Measurements from ENCODE around the gene OLFML2B. TPM values are rescaled to one million over a fixed set of nuclear protein-coding genes. Genes with fewer than 3 reads are reported as not detected.
"Not testable (repeated sequence)": the region's sequence is repeated elsewhere in the genome, so short reads cannot be mapped to it uniquely, and the experiment has no call there.

The OLFML2B gene
- polyA plus RNA-seq, 4 donors, result 0.54 to 11.4 (median 1.9) TPM

- 83 to 87% (median 84%) methylated on average over 4 of the region's 4 CpGs for WGBS, 3 donors
- H3K9me3 ChIP-seq (ENCODE audit: control insufficient read depth in 2 of 2, insufficient read depth in 1 of 2, low read depth in 1 of 2, low read length in 1 of 2); H3K4me3 ChIP-seq (ENCODE audit: low read depth in 1 of 3, low read length in 3 of 3); H3K27ac ChIP-seq (ENCODE audit: low read depth in 1 of 3, low read length in 2 of 3); H3K27me3 ChIP-seq (ENCODE audit: control insufficient read depth in 3 of 3, insufficient read depth in 3 of 3, low read length in 3 of 3); FAIRE-seq; H3K36me3 ChIP-seq (ENCODE audit: control insufficient read depth in 3 of 3, insufficient read depth in 2 of 3, low read depth in 1 of 3, low read length in 3 of 3); DNase-seq: not testable (repeated sequence)
- H3K4me1 ChIP-seq (ENCODE audit: control insufficient read depth in 3 of 3, insufficient read depth in 2 of 3, low read depth in 1 of 3, low read length in 2 of 3), result peaks cover 0 to 18% (median 0%) of the 10 kb centered on the region in 3 donors
These were observed 43.2 kb upstream of the OLFML2B start for GRCh38 chr1:162066836-162067235.

- no peak overlapping the region for H3K4me3 ChIP-seq (ENCODE audit: low read depth in 1 of 3, low read length in 3 of 3)
- H3K27me3 ChIP-seq (ENCODE audit: control insufficient read depth in 3 of 3, insufficient read depth in 3 of 3, low read length in 3 of 3), result no peaks in the 10 kb centered on the region
- 57 to 60% (median 59%) methylated on average over 2 of the region's 2 CpGs for WGBS, 3 donors
- no peaks in the 10 kb centered on the region for H3K9me3 ChIP-seq (ENCODE audit: control insufficient read depth in 2 of 2, insufficient read depth in 1 of 2, low read depth in 1 of 2, low read length in 1 of 2)
- no peak for FAIRE-seq
- no peak for DNase-seq
- H3K4me1 ChIP-seq (ENCODE audit: control insufficient read depth in 3 of 3, insufficient read depth in 2 of 3, low read depth in 1 of 3, low read length in 2 of 3), result peaks cover 0 to 6% (median 0%) of the 10 kb centered on the region in 3 donors
- no peak overlapping the region for H3K27ac ChIP-seq (ENCODE audit: low read depth in 1 of 3, low read length in 2 of 3)
- H3K36me3 ChIP-seq (ENCODE audit: control insufficient read depth in 3 of 3, insufficient read depth in 2 of 3, low read depth in 1 of 3, low read length in 3 of 3), result no peaks in the 10 kb centered on the region
These were observed 41.3 kb upstream of the OLFML2B start for GRCh38 chr1:162065016-162065415.

- no peak overlapping the region for H3K4me3 ChIP-seq (ENCODE audit: low read depth in 1 of 3, low read length in 3 of 3)
- no peak for FAIRE-seq
- WGBS, 3 donors, result 64 to 75% (median 66%) methylated on average over 4 of the region's 4 CpGs
These were observed 38.9 kb upstream of the OLFML2B start for GRCh38 chr1:162062542-162063015.

GRCh38 chr1:162060314-162060713 lies 36.6 kb upstream of the OLFML2B start:
- DNase-seq (no peak), FAIRE-seq (no peak)
- no peaks in the 10 kb centered on the region for H3K4me1 ChIP-seq (ENCODE audit: control insufficient read depth in 3 of 3, insufficient read depth in 2 of 3, low read depth in 1 of 3, low read length in 2 of 3)
- H3K27me3 ChIP-seq (ENCODE audit: control insufficient read depth in 3 of 3, insufficient read depth in 3 of 3, low read length in 3 of 3), result no peaks in the 10 kb centered on the region
- WGBS, 3 donors, result 88 to 91% (median 91%) methylated on average over 1 of the region's 1 CpG
- H3K27ac ChIP-seq (ENCODE audit: low read depth in 1 of 3, low read length in 2 of 3), result no peak overlapping the region
- H3K4me3 ChIP-seq (ENCODE audit: low read depth in 1 of 3, low read length in 3 of 3), result no peak overlapping the region
- H3K9me3 ChIP-seq (ENCODE audit: control insufficient read depth in 2 of 2, insufficient read depth in 1 of 2, low read depth in 1 of 2, low read length in 1 of 2), result no peaks in the 10 kb centered on the region
- H3K36me3 ChIP-seq (ENCODE audit: control insufficient read depth in 3 of 3, insufficient read depth in 2 of 3, low read depth in 1 of 3, low read length in 3 of 3), result no peaks in the 10 kb centered on the region

More at GRCh38 chr1:162062542-162063015, 38.9 kb upstream of the OLFML2B start:
- H3K27me3 ChIP-seq (ENCODE audit: control insufficient read depth in 3 of 3, insufficient read depth in 3 of 3, low read length in 3 of 3), result no peaks in the 10 kb centered on the region
- no peaks in the 10 kb centered on the region for H3K36me3 ChIP-seq (ENCODE audit: control insufficient read depth in 3 of 3, insufficient read depth in 2 of 3, low read depth in 1 of 3, low read length in 3 of 3)
- no peaks in the 10 kb centered on the region for H3K4me1 ChIP-seq (ENCODE audit: control insufficient read depth in 3 of 3, insufficient read depth in 2 of 3, low read depth in 1 of 3, low read length in 2 of 3)
- no peak for DNase-seq
- H3K27ac ChIP-seq (ENCODE audit: low read depth in 1 of 3, low read length in 2 of 3), result no peak overlapping the region
- no peaks in the 10 kb centered on the region for H3K9me3 ChIP-seq (ENCODE audit: control insufficient read depth in 2 of 2, insufficient read depth in 1 of 2, low read depth in 1 of 2, low read length in 1 of 2)

GRCh38 chr1:162059721-162060120 lies 36.1 kb upstream of the OLFML2B start:
- Histone ChIP-seq H3K27ac (ENCODE audit: low read depth in 1 of 3, low read length in 2 of 3) (no peak overlapping the region), H3K9me3 (ENCODE audit: control insufficient read depth in 2 of 2, insufficient read depth in 1 of 2, low read depth in 1 of 2, low read length in 1 of 2) (no peaks in the 10 kb centered on the region), H3K36me3 (ENCODE audit: control insufficient read depth in 3 of 3, insufficient read depth in 2 of 3, low read depth in 1 of 3, low read length in 3 of 3) (no peaks in the 10 kb centered on the region), H3K4me1 (ENCODE audit: control insufficient read depth in 3 of 3, insufficient read depth in 2 of 3, low read depth in 1 of 3, low read length in 2 of 3) (no peaks in the 10 kb centered on the region), H3K27me3 (ENCODE audit: control insufficient read depth in 3 of 3, insufficient read depth in 3 of 3, low read length in 3 of 3) (no peaks in the 10 kb centered on the region), H3K4me3 (ENCODE audit: low read depth in 1 of 3, low read length in 3 of 3) (no peak overlapping the region)
- 81 to 90% (median 82%) methylated on average over 3 of the region's 3 CpGs for WGBS, 3 donors
- DNase-seq (no peak), FAIRE-seq (no peak)

GRCh38 chr1:162056579-162056978 lies 32.9 kb upstream of the OLFML2B start:
- Histone ChIP-seq H3K27me3 (ENCODE audit: control insufficient read depth in 3 of 3, insufficient read depth in 3 of 3, low read length in 3 of 3) (no peaks in the 10 kb centered on the region), H3K4me1 (ENCODE audit: control insufficient read depth in 3 of 3, insufficient read depth in 2 of 3, low read depth in 1 of 3, low read length in 2 of 3) (no peaks in the 10 kb centered on the region), H3K9me3 (ENCODE audit: control insufficient read depth in 2 of 2, insufficient read depth in 1 of 2, low read depth in 1 of 2, low read length in 1 of 2) (no peaks in the 10 kb centered on the region), H3K4me3 (ENCODE audit: low read depth in 1 of 3, low read length in 3 of 3) (no peak overlapping the region), H3K27ac (ENCODE audit: low read depth in 1 of 3, low read length in 2 of 3) (no peak overlapping the region), H3K36me3 (ENCODE audit: control insufficient read depth in 3 of 3, insufficient read depth in 2 of 3, low read depth in 1 of 3, low read length in 3 of 3) (no peaks in the 10 kb centered on the region)
- DNase-seq, result no peak
- 89 to 94% (median 90%) methylated on average over 3 of the region's 3 CpGs for WGBS, 3 donors
- FAIRE-seq, result no peak

GRCh38 chr1:162056043-162056442 lies 32.4 kb upstream of the OLFML2B start:
- DNase-seq (peak; percentile 70 to 74), FAIRE-seq (no peak)
- H3K27me3 ChIP-seq (ENCODE audit: control insufficient read depth in 3 of 3, insufficient read depth in 3 of 3, low read length in 3 of 3), result no peaks in the 10 kb centered on the region
- 27 to 34% (median 33%) methylated on average over 3 of the region's 3 CpGs for WGBS, 3 donors
- no peak overlapping the region for H3K27ac ChIP-seq (ENCODE audit: low read depth in 1 of 3, low read length in 2 of 3)
- H3K36me3 ChIP-seq (ENCODE audit: control insufficient read depth in 3 of 3, insufficient read depth in 2 of 3, low read depth in 1 of 3, low read length in 3 of 3), result no peaks in the 10 kb centered on the region
- no peaks in the 10 kb centered on the region for H3K4me1 ChIP-seq (ENCODE audit: control insufficient read depth in 3 of 3, insufficient read depth in 2 of 3, low read depth in 1 of 3, low read length in 2 of 3)
- no peaks in the 10 kb centered on the region for H3K9me3 ChIP-seq (ENCODE audit: control insufficient read depth in 2 of 2, insufficient read depth in 1 of 2, low read depth in 1 of 2, low read length in 1 of 2)
- H3K4me3 ChIP-seq (ENCODE audit: low read depth in 1 of 3, low read length in 3 of 3), result no peak overlapping the region

GRCh38 chr1:162055062-162055461 lies 31.4 kb upstream of the OLFML2B start:
- Histone ChIP-seq H3K4me1 (ENCODE audit: control insufficient read depth in 3 of 3, insufficient read depth in 2 of 3, low read depth in 1 of 3, low read length in 2 of 3) (no peaks in the 10 kb centered on the region), H3K27me3 (ENCODE audit: control insufficient read depth in 3 of 3, insufficient read depth in 3 of 3, low read length in 3 of 3) (no peaks in the 10 kb centered on the region), H3K27ac (ENCODE audit: low read depth in 1 of 3, low read length in 2 of 3) (no peak overlapping the region), H3K36me3 (ENCODE audit: control insufficient read depth in 3 of 3, insufficient read depth in 2 of 3, low read depth in 1 of 3, low read length in 3 of 3) (no peaks in the 10 kb centered on the region), H3K9me3 (ENCODE audit: control insufficient read depth in 2 of 2, insufficient read depth in 1 of 2, low read depth in 1 of 2, low read length in 1 of 2) (no peaks in the 10 kb centered on the region), H3K4me3 (ENCODE audit: low read depth in 1 of 3, low read length in 3 of 3) (no peak overlapping the region)
- FAIRE-seq (no peak), DNase-seq (no peak)
- WGBS, 3 donors, result 58 to 67% (median 63%) methylated on average over 3 of the region's 3 CpGs

GRCh38 chr1:162053949-162054348 lies 30.3 kb upstream of the OLFML2B start:
- not testable (repeated sequence) for FAIRE-seq; H3K27me3 ChIP-seq (ENCODE audit: control insufficient read depth in 3 of 3, insufficient read depth in 3 of 3, low read length in 3 of 3); H3K4me3 ChIP-seq (ENCODE audit: low read depth in 1 of 3, low read length in 3 of 3); H3K27ac ChIP-seq (ENCODE audit: low read depth in 1 of 3, low read length in 2 of 3); H3K9me3 ChIP-seq (ENCODE audit: control insufficient read depth in 2 of 2, insufficient read depth in 1 of 2, low read depth in 1 of 2, low read length in 1 of 2); DNase-seq; H3K4me1 ChIP-seq (ENCODE audit: control insufficient read depth in 3 of 3, insufficient read depth in 2 of 3, low read depth in 1 of 3, low read length in 2 of 3); H3K36me3 ChIP-seq (ENCODE audit: control insufficient read depth in 3 of 3, insufficient read depth in 2 of 3, low read depth in 1 of 3, low read length in 3 of 3)
- 94 to 98% (median 96%) methylated on average over 3 of the region's 3 CpGs for WGBS, 3 donors

Data from small intestine (tissue), 7 donors.